Muscle of back (tissue), 11 donors: ENCODE results near the gene COG7. TPM values are rescaled to one million over a fixed set of nuclear protein-coding genes. Genes with fewer than 3 reads are reported as not detected.
"Not testable (repeated sequence)": the region's sequence is repeated elsewhere in the genome, so short reads cannot be mapped to it uniquely, and the experiment has no call there.

ENCODE experiments used
- DNase-seq, 3 donors: peaks; one replicate each; pipeline versions ENCODE4 v3.0.0 to v3.0.0-alpha.2; 2013
- polyA plus RNA-seq, 10 donors: library from polyadenylated mRNA; unstranded; fragments of 120-200 nt; gene quantifications; one replicate each; pipeline ENCODE4 v1.2.1, GENCODE V29; 2013; ENCODE audit not compliant: insufficient read length in 10 of 10

COG7 gene
- polyA plus RNA-seq, 10 donors: 9.9 to 19.7 (median 12.4) TPM

DNA sequence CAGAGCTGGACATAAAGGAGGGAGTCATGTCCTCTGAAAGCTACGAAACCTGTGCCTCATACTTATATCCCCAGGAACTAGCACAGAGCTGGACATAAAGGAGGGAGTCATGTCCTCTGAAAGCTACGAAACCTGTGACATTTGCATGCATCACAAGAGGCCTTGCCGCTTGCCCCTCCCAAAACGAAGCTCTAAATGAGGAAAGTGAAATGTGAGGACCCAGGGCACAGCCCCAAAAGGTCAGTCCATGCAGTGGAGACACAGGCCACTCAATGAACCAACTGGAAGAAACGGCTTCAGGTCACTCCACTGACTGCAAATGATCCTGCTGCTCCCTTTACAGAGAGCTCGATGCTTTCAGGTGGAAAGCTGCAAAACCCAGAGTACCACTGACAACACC lies 38.3 kb downstream of the COG7 start:
- DNase-seq: no peak

DNA sequence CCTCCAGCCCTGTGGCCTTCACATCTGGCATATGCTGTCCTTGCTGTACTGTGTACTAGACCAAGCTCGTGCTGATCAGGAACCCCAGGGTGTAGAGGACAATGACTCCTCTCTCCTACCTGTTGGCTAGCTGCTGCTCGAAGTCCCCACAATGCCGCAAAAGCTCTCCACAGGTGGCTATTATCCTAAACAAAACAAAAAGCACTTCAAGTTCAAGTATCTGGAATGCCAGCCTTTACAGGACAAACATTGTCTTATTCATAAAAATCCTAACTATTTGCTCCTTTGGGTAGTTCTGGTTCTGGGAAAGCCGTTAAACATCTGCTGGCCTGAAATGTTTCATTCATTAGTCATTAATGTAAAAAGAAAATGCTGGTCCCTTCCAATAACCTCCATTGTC lies 42.8 kb downstream of the COG7 start:
- no peak for DNase-seq

DNA sequence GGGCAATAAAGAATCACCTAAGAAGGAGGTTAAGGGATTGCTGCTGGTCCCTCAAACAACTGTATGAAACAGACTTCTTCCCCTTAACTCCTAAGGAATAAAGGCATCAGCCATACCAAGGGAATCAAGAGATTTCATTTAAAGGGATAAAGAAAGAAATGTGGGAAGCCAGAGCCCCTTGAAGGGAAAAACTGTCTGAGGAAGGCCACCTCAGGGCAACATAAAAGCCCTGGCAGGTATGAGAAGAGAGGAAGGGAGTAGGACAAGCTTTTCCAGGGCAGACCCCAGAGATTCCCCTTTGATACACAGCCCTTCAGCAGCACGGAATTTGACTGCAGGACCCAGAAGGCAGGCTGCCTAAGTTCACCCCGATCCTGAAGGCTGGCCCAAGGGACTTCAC lies 43.5 kb downstream of the COG7 start:
- no peak for DNase-seq

DNA sequence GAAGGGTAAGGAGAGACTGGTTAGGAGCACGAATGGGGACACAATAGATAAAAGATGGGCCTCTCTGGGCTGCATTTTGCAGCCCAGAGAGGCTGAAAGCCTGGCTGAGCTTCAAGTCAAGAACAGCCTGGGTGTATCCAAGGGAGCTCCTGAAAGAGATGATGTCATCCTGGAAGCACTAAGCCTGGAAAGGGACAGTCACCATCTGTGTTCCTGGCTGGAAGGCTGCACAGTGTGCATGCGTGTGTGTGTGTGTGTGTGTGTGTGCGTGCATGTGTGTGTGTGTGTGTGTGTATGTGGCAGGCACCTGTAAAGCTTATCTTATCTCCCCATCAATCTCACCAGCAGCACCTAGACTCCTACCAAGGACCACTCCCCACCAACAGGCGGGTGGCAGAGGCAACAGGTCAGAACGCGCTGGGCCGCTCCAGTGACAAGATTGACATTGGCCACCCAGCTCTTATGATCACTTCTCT lies 44.1 kb downstream of the COG7 start:
- peak; percentile 75 to 86 (median 82) for DNase-seq

DNA sequence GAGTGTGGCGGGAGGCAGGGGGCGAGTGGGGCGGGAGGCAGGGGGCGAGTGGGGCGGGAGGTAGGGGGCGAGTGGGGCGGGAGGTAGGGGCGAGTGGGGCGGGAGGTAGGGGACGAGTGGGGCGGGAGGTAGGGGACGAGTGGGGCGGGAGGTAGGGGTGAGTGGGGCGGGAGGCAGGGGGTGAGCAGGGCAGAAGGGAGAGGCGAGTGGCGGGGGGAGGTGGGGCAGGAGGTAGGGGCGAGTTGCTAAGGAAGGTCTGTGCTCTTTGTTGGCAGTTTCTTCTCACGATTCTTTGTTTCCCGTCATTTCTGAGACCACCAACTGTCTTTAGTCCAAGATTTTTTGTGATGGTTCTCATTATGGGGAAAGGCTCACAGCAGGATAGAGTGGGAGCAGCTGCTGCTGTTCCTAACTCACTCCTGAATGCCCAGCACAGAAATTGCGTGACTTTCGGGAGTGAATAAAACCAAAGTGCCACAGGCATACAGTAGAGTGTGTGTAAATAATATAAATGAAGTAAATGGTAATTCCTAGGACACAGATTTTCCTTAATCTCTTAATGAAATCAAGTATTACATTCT lies 44.7 kb downstream of the COG7 start:
- no peak for DNase-seq

DNA sequence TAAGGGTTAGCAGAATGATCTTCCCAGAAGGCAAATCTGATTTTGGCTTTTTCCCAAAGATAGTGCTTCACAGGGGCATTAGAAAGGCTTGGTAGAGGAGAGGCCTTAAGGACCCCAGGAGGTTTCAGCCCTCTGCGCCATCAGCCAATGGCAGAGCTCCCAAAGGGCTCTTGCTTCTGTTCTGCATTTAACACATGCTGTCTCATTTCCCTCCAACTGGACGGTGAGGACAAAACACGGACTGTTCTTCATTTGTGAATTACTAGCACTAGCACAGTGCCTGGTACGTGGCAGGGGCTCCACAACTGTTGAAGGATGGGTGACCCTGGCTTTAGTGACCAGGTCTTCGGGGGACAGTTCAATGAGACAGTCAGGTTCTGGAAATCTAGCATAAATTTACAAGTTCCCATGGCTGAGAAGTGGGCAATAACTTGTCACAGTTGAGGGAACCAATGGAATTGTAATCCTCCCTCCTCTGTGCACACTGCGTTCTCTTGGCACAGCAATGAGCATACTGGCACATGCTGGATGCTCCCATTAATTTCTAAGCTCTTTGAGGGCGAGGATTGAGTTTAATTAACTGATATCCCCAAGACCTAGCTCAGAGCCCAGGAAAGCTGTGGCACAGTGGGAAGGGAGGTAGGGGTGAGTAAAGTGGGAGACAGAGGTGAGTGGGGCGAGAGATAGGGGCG lies 45.4 kb downstream of the COG7 start:
- no peak for DNase-seq

DNA sequence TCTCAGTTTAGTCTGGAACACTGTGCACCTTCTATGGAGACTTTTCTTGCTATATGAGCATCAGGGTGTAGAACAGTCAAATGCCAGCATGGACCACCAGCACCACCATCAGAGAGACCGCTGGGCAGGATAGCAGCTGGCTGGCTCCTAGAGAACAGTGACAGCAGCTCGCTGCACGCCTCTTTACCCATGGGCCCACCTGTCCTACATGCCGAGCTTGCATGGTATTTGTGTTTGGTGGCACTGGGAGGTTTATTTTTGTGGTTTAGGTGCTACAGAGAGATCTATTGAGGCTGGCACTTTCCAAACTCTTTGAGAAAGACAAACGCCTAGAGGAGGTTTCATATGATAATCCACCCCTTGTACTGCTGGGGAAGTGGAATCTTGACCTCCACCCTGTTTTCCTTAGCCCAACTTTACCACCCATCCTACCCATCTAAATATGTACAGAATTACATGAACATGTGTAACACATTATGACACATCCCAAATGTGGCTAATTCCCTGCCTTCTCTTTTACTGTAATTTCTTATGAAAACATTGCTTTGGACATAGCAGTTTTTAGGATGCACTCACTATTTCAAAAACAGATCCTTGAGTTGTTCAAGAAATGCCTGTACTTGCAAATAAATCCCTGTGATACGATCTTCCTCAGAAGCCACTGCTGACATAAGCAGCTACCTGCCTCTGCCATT lies 46.3 kb downstream of the COG7 start:
- DNase-seq: no peak

DNA sequence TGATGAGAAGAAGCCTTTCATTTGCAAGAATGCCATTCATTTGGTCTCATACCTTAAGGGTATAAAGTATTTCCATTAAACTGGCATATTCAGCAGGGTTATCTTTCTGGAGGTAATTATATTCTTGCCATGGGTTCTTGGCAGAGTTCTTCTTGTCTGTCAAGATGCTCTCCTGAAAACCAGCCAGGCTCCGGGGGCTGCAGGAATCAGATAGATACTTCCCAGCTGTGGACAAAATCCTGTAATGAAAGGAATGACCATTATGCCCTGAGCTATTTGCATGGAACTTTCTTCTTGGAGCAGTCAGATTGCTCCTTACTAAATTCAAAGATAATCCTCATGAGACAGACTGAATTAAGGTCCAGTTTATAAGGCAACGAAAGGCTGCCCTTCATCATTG lies 47.0 kb downstream of the COG7 start:
- no peak for DNase-seq

DNA sequence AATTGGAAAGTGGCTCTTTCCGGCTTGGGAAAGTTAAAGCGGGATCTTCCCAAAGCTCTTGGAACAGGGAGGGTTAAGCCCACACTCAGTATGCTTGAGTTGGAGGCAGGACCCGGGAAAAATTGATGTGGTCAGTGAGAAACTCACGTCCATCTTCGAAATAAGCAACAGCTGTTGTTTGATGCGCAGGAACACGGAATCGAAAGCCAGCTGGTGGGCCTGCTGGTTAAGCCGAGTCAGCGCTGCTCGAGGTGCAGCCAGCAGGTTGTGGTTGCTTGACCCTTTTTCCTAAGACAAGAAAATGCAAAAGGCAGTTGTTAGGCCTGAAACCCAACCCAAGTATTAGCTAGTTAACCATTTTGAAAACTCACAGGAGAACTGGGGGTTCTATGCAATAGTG lies 49.4 kb downstream of the COG7 start:
- DNase-seq: peak in 2 of 3 donors; percentile 26 to 53

DNA sequence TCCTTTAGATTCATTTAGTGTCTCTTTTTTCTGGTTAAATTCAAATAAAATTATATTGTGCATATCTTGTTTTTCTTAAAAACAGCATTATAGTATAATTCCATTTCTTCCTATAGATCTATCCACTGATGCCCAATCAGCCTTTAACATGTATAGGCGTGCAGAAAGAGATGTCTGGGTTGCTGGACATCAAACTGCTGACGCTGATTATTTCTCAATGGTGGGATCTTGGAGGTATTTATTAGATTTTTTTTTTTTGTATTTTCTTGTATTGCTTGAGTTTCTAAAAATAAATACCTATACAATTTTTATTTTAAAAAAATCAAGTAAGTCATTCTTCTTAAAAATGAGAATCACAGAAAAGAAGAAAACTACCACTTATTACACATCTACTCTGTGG lies 50.9 kb downstream of the COG7 start:
- DNase-seq: no peak

DNA sequence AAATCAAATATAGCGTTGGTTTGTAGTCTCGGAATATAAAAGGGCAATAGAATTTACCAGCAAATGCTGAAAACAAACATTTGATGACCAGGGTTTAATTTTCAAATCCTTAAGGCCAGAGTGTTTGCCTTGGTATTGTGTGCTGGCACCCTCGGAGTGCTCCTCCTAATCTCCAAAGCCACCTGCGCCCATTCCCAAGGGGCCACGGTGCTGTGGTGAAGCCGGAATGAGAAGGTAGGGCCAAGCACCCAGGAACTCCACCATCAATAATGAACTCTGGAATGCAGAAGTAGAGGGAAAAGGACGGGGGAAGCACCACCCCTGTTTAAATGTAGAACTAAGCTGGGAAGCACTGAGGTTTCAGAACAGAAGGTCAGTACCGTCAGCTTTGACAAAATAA lies 51.9 kb downstream of the COG7 start:
- no peak for DNase-seq

DNA sequence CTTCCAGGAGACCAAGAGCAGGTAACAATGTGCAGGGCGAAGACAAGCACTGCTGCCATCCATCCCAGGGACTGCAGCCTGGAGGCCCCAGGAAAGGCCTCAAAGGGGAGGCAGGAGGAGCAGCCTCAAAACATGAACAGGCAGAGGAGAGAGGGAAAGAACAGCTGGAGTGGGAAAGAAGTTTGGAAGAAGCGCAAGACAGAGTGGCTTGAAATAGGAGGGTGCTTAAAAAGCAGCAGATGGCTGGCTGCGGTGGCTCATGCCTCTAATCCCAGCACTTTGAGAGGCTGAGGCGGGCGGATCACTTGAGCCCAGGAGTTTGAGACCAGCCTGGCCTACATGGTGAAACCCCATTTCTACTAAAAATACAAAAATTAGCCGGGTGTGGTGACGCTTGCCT lies 52.5 kb downstream of the COG7 start:
- peak in 1 of 3 donors; percentile 38 for DNase-seq

DNA sequence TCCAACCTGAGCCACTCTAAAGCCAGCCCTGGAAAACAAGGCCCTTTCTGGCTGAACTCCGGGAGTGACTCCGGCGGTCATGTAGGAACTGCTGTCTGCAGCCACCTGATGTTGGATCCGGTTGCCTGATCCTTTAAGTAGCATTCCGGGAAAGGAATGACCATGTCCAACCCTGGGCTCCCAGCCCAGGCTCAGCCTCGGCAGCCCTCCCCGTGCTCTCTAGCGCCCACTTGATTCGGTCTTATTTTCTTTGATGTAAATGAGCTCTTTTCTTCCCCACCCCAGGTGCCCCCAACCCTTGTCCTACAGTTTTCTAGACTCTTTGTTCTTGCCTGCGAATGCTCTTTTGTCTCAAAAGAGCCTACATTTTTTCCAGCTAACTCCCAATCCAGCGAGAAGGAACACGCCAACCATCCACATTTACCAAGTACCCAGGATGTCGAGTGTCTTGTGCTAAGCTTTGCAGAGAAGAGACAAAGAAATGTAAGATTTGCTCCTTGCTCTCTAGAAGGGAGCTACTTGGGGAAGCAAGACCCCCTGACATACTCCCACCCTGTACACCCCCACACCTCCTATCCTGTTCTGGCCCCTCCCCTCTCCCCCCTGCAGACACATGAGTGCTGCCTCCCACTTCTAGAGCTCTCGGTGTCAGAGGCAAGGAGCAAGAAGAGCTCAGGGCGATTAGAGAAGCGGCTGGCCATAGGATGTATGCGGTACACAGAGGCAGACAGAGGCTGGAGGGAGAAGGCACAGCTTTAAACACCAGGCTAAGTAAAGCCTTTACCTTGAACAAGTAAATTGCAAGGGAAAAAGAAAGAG lies 53.8 kb downstream of the COG7 start:
- peak; percentile 57 to 89 (median 88) for DNase-seq

DNA sequence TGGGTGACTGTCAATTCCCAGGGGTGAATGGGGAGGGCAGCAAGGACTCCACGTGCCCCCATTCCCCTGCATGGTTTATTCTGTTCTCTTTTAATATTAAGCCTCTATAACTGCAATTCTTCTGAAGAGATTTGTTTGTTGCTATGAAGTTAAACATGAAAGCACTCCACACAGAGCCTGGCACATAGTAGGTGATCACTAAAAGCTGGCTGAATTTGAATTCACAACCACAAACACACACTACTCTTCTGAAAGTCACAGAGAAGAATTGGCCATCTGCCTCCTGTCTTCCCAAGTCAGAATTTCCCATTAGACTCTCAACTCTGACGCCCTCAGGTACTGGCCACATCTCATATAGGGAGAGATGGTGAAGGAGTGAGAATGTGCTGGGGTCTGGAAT lies 55.5 kb downstream of the COG7 start:
- no peak for DNase-seq

DNA sequence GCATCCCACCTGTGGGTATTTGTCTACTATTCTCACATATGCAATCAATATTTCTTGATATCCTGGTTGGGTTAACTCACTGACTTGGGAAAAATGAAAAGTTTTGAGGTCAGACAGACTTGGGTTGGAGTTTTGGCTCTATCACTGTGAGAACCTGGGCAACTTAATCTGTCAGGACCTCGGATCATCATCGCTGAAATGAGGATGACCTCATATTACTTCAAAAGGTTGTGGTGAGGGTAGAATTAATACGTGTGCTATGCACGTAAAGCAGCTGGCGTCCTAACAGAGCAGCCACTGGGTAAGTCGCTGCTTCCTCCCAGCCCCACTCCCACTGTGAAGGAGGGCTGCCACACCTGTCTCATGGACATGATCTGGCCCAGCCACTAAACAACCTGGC lies 57.3 kb downstream of the COG7 start:
- no peak for DNase-seq

DNA sequence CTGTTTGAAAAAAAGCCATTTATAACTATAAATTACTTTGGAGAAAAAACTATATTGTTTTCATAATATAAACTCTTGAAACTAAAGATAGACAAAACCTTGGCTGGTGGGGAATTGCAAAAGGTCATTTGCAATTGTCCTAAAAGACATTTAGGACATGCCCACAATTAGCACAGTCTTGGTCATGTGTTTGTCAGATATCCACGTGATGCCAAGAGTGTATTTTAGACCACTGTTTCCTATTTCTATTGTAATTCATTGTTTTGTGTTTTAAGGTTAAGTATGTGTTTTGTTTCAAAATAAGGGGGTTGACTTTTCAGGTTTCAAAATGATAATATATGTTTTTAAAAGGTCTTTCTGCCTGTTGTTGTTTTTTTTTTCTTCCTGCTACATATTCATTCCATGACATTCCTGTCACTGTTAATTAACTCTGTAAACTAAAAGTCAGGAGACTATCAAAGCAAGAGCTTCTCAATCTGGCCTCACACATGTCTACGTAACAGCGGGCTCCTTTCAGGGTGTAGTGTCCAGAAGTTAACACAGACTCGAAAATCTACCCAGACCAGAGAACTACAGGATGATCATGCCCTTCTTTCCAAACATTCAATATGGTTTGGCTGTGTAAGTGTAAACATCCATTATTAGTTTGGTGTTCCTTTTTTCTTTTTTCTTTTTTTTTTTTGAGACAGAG lies 58.7 kb downstream of the COG7 start:
- no peak for DNase-seq

DNA sequence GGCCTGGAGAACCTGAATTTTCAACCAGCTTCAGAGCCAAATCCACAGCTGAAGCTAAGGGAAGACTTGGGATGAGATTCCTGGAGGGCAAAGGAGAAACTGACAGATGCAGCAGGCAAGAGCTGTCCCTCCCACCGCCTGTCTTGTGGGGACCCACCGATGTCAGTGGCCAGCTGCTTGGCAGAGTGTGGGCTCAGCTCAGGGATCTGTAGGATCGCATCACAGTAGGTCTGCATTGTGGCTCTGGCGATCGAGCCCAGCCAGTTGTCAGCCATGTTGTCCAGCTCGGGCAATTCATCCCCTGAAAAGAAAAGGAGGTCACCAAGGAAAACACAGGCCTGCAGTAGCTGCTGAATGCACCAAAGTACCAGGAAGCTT lies 60.8 kb downstream of the COG7 start:
- DNase-seq: no peak

DNA sequence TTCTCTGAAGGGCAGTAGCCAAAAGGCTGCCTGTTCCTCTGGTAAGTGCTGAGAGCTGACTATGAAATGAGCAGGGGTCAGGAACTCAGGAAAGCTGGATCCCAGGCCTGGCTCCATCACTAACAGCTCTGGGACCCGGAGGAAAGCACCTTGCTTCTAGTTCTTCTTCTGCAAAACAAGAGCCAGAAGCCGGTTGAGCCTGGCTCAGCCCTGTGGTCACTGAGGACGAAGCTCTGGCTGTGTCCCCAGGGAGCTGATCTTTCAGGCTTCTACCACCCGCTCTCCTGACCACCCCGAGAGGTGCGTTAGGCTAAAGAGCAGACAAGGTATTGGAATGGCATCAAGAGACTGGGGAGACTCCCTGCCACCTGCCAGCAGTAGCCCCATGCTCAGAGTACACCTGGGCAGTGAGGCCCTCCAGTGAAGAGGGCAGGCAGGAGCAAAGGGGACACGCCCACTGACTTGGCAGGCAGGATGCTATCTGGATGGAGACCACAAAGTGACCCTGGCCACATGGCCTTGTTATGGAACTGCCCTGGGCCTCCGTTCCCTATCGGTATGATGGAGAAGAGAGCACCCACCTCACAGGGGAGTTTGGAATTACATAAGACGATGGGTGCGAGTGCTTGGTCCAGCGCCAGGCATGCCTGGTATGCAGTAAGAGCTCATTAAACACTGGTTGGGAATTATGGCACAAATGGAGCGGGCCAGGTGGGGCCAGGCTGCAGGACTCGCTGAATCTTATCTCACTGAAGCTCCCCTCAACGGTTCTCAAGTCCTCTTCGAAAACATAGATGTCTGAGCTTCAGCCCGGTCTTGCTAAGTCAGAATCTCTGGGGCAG lies 61.4 kb downstream of the COG7 start:
- no peak for DNase-seq

DNA sequence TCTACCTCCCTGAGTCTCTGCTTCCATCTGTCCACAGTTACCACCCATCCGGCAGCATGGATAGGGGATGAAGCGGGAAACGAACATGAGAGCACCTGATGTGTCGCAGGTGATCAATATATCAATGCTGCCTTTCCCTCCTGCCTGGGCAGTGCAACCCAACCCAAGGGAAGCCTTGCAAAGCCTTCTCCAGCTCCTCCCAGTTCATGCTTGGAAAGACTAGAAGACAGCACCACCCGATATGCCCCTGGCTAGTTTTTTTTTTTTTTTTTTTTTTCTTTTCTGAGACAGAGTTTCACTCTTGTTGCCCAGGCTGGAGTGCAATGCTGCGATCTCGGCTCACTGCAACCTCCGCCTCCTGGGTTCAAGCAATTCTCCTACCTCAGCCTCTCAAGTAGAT lies 63.1 kb downstream of the COG7 start:
- not testable (repeated sequence) for DNase-seq

DNA sequence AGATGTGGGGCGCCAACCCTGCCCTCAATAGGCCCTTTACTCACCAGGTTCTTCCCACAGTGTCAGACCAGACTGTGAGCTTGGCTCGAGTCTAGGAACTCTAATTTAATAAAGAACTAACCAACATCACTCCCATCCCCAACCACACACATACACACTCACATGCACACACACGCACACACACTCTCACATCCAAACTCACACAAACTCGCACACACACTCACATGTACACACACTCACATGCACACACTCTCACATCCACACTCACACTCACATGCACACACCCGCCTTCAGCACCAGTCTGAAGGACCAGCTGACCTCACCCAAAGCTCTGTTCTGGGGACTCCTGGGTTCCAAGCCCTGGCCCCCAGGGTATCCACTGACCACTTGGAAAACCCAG lies 63.8 kb downstream of the COG7 start:
- DNase-seq: no peak

DNA sequence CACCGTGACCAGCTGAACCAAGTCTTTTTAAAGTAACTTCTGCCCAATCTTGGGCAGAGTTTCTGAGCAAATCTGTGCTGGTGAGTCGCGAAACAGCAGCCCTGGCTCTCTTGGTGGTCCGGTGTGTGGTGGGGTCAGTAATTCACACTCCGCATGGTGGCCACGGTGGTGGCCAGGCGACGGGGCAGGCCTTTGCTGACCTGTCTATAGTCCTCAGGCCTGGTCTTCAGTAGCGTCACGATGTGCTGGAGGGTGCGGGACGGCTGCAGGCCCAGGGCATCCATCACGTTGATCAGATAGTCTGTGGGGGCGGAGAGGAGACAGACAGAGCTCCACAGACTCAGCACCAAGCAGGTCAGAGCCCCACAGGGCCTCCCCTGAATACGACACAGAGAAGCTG lies 64.2 kb downstream of the COG7 start:
- no peak for DNase-seq
